B cell (primary cell): ENCODE measurements around the gene CRTAC1.

Source experiments
- CTCF ChIP-seq: fragments of 200-600 bp; IDR thresholded peaks from one replicate; pipeline ENCODE4 v1.8.0; 2022; ENCODE audit warnings: antibody characterized with exemption, mild to moderate bottlenecking
- EZH2 ChIP-seq: IDR thresholded peaks from 2 replicates; pipeline ENCODE4 v1.6.1; 2012; ENCODE audit warnings: borderline replicate concordance, low read depth, mild to moderate bottlenecking, moderate library complexity, low read length; ENCODE audit not compliant: insufficient read depth, poor library complexity, severe bottlenecking

DNA sequence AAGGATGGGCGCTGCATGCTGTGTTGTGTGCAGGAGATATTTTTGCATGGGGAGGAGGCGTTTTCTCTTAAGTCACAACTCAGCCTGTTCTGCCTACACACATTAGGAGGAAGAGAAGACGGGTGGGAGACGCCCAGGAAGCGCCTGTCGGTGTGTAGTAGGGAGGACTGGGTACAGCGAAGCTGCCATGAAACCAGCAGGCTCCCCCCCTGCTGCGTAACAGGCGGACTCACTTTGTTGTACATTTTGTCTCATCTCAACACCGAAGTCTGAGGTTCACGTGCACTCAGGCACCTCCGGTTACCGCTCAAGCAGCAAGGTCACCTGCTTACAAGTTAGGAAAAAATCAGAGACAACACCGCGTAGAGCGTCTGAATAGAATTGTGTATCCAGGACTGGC, 56.3 kb downstream of the CRTAC1 start:
- TF ChIP-seq CTCF (no peak), EZH2 (no peak)
